ENCODE results near the gene MTR. TPM values are rescaled to one million over a fixed set of nuclear protein-coding genes. Genes with fewer than 3 reads are reported as not detected.
A peak's percentile ranks its signal among the peaks of the same experiment; 100 is the strongest.

Gene MTR
- polyA plus RNA-seq, 10 donors: 16.6 to 26.8 (median 22.7) TPM

DNA sequence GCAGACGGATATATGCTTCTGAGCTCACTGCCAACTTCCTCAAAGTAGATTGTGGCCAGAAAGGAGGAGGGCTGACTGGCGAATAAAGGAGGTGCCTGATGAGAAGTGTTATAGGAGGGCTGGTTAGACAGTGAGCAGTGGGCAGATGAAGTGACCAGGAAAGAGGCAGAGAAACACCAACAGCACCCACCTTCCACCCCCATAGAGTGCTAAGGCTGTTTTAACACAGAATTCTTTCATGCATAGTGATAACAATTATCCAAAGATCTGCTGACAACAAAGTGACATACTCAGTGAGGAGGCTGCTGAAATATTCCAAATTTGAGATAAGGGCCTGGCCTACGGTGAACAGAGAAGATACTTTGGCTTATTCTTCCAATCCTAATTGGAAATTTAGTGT is 21.2 kb upstream of the MTR start:
- DNase-seq: no peak

DNA sequence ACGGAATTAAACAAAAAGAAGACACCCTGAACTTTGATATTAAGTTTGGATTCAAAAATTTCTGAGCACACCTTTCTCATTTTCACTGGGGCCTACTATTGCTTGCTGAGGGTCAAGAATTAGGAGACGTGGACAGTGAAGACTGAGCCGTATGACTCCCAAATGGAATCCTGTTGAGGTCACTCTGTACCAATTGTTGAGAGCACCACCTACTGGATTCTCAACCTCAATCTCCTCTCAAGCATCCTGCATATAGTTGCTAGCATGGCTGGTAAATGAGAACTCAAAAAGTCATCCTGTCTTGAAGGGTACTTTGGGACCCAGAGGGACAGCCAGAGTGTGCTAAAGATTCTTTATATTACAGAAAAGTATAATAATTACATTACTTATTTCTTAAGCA is 20.2 kb upstream of the MTR start:
- no peak for DNase-seq

DNA sequence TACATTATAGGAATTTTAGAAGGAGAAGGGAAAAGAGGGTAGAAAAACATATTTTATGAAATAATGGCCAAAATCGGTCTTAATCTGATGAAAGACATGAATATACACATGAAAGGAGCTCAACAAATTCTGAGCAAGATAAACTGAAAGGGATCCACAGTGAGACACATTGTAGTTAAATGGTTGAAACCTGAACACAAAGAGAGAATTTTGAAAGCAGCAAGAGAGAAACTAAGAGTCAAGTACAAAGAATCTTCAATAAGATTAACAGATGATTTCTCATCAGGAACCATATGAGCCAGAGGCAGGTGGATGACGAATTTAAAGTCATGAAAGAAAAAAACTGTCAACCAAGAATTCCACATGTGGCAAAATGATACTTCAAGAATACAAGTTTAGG is 15.8 kb upstream of the MTR start:
- no peak for DNase-seq

DNA sequence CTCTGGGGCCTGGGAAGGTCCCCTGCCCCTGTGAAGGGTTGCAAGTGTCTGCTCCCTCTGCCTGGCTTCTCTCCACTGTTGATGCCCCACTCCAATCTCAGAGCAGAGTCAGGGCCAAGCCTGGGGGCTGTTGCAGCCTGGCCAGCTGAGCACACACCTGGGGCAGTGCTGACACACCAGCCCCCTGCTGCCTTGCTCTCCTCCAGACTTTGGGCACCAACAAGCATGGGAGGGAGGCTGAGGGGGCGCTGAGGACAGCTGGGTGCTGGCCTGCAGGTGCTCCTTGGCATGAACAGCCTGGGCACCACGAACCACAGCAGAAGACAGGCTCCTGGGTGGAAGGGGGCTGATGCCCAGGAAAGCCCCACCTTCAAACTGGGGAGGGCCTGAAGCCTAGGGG is 9.6 kb upstream of the MTR start:
- DNase-seq: no peak

DNA sequence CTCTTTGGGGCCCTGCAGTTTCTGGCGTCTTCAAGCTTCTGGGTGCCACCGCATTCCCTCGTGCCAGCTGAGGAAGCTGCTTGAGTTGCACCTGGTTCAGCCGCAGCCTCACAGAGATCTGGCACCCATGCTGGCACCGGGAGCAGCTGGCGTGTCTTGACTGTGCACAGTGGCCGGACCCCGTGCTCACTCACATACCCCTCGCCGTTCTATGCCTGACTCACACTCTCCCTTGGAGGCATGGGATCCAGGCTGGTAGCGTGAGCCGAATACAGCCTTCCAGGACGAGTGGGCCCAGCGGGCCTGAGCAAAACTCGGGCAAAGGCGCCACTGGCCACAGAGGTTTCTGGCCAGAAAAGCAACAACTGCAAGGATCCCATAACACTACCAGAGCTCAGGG is 8.6 kb upstream of the MTR start:
- no peak for DNase-seq

DNA sequence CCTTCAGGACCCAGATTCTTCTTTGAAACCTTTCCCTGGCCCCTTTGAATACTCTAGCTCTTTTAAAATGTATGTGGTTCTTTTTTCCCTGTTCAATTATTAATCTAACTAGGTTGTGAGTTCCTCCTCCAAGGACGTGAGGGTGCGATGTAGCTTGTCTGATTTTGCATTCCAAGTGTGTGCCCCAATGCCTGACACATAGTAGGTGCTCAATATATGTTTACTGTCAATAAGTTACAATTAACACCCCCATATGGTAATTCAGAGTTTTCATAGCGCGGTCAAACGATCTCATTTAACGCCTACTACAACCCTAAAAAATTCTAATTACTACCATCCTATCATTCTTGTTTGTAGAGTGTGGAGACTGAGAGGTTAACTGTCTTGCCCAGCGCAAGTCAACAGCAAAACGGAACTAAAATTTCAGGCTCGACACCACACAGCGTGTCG is 482 bp upstream of the MTR start:
- no peak for DNase-seq

DNA sequence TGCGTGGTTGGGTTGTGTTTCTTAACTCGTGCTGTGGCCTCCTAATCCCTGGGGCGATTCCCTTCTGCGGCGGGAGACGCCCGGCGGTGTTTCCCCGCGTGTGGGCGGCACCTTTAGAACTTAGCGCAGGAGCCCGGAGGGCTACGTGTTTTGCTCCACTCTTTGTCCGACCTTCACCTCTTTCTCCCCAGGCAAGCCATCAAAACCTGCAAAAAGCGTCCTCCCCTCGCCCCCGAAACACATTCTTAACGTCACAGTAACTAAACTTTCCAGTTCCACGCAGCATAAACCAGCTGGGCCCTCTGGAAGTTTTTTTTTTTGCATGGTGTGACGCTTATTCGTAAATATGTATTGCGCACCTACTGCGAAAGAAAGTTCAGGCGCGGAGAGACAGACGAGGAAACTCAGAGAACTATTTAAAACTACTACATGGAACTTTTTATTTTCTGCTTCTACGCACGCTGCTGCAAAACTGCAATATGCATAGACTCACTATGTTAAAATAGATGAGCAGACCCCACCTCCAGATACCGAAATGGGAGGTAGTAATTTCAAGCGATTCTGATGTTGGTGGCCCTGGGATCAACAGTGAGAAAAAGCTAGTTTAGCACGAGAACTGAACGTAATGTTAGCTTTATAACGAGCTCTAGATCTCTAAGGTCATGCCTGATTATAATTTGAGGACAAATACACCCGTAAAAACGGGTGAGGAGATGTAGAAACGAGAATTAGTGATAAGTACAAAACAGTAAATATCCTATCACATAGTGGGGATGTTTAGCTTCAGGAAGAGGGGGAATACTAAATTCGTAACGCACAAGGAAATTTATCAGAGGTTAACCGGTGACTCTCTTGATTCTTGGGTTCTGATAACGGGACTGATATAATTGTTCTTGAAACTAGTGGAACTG is 920 bp downstream of the MTR start:
- DNase-seq: peak in 2 of 3 donors; percentile 33 to 38

DNA sequence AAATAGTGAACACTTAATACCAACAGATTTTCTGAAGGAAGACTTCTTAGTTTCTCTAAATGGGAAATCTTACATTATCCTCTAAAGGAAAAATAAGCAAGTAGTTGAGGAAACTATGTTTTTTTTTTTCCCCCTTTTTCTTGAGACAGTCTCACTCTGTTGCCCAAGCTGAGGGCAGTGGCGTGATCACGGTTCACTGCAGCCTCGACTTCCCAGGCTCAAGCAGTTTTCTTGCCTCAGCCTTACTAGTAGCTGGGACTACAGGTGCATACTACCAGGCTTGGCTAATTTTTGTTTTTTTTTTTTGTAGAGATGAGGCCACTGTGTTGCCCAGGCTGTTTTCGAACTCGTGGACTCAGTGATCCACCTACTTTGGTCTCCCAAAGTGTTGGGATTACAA is 3.9 kb downstream of the MTR start:
- DNase-seq: no peak

DNA sequence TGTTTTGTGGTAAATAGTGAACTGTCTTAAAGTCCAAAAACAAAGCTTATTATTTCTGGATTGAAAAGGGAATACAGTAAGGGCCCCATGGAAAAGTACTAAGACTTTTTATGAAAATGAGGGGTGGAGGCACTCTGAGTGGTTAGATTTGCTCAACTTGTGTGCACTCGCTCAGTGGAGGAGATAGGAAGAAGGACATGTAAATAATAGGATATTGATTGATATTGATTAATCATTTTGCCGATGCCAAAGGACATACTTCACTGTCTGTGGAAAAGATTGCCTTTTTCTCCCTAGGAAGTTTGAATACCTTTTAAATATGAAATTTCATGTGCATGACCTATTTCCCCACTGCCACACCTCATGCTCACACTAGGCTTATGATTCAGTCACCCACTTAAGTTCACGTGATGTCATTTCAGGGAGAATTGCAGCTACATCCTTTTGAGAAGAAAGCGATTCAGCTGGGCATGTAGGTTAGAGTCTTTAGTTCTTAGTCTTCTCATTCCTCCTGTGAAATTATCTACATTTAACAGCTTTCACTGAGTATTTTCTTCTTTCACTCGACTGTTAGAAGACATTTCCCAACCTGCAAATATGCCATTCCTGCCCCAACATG is 5.0 kb downstream of the MTR start:
- DNase-seq: no peak

DNA sequence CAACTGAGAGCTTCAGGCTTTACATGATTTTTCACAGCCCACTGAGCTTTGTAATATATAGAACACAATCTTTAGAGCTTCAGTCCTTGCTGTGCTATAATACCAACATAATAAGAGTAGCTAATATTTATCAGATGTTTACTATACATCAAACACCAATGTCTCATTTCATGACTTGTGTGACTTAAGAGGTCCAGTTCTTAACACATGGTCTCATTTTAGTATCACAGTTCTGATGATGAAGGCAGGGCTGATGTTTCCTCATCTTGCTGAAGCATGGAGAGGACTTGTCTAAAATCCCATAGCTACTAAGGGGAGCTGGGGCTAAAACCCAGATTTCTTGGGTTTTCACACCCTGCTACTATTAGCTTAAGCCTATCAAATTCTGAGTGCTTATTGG is 5.5 kb downstream of the MTR start:
- no peak for DNase-seq

DNA sequence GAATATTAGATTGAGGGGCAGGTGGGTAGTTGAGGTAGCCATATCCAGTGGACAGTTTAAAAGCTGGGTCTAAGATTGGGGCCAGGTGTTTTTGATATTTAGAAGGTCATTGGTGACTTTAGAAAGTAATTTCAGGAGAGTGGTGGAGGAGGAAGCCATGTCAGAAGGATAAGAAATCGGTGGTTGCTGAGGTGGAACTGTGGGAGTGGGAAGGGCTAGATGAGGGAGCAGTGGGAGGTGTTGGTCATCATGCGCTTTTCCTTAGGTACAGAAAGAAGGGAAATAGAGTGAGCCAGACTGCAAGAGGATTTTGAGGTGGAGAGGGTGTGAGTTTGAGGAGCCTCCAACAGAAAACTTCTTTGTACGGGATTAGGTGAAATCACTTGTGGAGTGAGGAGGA is 7.2 kb downstream of the MTR start:
- no peak for DNase-seq

DNA sequence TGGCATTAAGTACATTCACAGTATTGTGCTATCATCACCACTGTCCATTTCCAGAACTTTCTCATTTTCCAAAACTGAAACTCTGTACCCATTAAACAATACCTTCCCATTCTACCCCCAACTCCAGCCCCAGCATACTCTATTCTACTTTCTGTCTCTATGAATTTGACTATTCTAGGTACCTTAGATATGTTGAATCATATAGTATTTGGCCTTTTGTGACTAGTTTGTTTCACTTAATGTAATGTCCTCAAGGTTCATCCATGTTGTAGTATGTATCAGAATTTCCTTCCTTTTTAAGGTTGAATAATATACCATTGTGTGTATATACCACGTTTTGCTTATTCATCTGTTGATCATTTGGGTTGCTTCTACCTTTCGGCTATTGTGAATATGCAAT is 11.5 kb downstream of the MTR start:
- no peak for DNase-seq

DNA sequence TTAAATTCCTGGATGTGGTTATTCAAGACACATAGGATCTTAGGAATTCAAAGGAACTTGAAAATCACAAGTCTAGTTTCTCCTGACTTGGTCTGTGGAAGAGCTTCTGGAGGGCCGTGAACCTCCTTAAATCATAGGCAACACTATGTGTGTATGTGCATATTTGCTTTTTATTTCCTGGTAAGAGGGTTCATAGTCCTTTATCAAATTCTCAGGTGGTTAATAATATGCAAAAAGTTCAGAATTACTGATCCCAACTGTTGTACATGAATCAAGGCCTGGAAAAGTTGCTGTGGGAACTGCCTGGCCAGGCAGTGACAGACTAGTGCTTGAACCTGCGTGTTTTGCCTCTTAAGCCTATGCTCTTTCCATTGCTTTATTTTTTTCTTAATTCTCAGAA is 12.9 kb downstream of the MTR start:
- no peak for DNase-seq

DNA sequence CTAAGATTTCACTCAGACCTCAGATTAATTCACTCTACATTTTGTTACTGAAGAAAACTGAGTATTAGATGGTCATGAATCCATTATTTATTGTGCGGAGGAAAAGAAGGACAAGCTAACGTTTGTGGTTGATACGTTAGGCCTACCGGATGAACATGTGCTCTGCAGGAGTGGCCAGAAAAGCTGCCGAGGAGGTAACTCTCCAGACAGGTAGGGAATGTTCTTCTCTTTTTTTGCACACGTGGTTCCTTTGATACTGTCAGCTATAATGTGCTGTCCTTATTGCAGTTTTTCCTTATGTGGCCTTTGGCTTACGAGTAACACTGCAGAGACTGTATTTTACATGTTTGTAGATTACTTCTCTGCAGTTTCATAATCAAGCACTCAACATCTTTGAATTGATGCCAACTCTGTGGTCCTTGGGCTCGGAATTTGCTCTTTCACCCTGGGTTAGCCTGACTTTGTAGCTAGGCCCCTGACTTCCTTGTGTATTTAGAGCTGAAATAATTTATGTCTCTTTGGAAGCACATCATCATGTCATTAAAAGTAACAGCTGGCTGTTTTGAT is 13.6 kb downstream of the MTR start:
- DNase-seq: no peak

DNA sequence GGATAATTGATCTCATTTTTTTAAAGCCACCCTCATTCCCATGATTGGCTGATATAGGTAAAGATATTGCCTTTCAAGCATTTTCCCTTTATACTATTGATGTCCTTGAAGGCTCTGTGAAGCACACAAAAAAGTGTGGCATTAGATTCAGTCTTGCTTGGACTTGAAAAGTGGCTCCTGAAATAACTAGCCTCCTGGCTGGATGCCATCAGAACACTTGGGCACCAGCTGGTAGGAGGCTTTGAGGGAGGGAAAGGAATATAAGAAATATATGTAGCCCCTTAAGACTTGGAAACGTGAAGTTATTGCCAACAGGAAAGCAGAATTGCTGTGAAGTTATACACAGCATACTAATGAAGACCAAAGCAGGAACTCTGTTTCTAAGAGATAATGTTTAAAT is 14.1 kb downstream of the MTR start:
- peak in 2 of 3 donors; percentile 16 to 36 for DNase-seq

DNA sequence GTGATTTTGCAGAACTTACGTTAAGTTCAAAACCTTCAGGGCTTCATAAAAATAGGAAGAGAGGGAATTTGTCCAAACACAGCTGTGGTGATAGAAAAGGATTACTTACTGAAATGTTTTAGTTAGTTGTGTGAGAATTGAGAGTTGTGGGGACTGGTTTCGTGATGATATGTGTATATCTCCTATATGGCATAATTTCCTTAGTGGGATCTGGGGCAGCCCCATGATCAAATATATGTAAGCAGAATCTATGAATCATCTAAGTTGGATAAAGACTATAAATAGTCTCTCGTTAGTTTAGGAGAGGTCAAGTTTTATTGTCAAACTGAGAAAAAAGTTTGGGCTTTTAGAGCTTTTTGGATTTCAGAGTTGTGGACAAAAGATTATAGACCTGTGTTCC is 14.9 kb downstream of the MTR start:
- no peak for DNase-seq

DNA sequence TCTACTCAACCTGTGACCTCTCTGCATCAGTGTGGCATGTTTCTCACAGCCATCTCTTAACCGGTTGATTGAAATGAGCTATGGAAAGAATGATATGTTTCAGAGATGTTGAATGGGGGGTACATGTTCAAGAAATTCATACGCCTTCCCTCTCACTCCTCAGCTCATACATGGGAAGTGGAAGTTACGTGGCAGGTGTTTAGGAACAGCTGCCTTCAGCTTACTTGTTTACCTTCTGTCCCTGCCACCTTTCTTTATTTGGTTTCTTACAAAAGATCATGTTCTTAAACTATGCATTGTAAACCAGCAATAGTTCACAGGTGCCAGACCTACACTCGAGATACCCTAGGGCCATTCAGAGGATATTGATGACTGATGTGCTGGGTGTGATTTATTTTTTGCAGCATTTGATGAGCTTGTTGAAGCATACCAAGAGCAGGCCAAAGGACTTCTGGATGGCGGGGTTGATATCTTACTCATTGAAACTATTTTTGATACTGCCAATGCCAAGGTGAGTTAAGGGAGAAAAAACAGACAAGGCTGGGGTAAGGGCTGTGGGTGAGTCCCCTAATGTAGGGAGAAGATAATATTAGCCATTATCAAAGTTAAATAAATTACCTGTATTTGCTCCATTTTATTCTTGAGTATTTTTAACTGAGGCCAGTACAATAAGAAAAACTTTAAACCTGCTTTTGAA is 17.4 kb downstream of the MTR start:
- no peak for DNase-seq

DNA sequence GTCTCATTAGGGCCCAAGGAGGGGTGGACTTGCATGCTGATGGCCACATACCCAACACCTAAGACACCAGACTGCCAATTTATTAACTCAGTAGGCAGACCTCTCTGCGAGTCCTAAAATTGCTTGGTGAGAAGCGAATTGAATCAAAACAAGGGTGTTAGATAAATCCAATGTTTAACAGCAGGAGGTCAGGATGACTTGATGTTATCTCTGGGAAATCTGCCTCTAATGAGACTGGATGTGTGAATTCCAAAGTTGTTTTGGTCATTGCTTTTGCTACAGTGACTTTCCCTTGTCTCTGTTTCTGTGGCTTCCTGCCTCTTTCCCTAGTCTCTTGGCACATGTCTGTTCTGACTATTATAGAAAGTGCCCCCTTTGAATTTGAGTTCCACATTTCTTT is 20.8 kb downstream of the MTR start:
- no peak for DNase-seq

DNA sequence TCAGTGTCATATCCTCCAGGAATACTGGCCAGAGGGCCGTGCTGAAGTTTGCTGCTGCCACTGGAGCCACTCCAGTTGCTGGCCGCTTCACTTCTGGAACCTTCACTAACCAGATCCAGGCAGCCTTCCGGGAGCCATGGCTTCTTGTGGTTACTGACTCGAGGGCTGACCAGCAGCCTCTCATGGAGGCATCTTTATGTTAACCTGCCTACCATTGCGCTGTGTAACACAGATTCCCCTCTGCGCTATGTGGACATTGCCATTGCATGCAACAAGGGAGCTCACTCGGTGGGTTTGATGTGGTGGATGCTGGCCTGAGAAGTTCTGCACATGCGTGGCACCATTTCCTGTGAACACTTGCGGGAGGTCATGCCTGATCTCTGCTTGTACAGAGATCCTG is 24.8 kb downstream of the MTR start:
- no peak for DNase-seq

DNA sequence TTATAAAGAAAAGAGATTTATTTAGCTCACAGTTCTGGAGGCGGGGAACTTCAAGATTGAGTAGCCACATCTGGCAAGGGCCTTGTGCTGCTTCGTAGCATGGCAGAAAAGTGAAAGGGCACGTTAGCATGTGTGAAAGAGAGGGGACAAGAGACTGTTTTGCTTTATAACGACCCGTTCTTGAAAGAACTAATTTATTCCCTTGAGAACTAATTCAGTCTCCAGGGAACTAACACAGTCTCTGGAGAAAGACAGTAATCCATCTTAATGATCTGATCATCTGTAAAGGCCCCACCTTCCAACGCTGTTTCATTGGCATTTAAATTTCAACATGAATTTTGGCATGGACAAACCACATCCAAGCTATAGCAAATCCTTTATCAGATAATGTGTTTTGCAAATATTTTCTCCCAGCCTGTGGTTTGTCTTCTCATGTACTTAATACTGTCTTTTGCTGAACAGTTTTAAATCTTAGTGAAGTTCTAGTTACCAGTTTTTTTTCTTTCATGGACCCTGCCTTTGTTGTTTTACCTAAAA is 26.1 kb downstream of the MTR start:
- DNase-seq: no peak

DNA sequence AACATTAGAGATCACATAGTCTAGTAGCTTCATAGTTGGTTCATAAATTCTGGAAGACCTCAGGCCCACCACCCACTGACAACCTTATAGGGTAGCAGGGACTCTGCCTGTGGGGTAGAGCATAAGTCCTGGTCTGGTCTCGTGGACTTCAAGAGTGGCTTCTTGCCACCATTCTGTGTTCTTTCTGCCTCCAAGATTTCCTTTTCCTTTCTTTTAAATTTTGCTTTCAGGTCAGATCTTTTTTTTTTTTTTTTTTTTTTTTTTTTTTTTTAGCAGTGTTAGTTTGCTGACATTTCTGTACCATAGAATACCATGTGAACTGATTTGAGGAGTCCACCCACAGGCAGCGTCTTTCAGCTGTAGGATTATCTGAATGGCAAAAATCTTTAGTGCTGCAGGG is 28.5 kb downstream of the MTR start:
- DNase-seq: no peak

DNA sequence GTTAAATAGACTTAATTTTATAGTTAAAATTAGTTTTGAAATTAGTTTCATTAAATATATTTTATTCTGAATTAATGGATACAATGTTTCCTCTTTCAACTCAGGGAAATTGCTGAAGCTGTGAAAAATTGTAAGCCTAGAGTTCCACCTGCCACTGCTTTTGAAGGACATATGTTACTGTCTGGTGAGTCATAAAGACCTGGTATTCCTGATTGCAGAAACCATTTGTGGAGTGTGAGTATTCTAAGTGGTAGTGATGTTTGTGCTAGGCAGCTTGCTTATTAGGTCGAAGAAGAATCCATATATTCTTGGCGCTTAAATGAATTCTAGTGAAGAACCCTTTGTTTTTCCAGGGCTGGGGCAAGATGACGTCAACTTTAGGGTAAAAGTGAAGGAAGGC is 34.0 kb downstream of the MTR start:
- DNase-seq: no peak

Data from muscle of back (tissue), 11 donors.